HCT116 (cell line): ENCODE data around the gene HOXD13. TPM values are rescaled to one million over a fixed set of nuclear protein-coding genes. Genes with fewer than 3 reads are reported as not detected.

Source experiments
- ATAC-seq: fragments of 200-7000 bp; cut with Tn5 transposase; 2 replicates; pipeline ENCODE4 v1.9.1; 2020; ENCODE audit warnings: mild to moderate bottlenecking, moderate library complexity
- BruUV-seq: library from RNA; stranded (reverse); fragments of 400-500 nt; replicated peaks from 2 replicates; lab custom pipeline; 2021; lab: Mats Ljungman, UMichigan
- CTCF ChIA-PET: fragments of 300-600 bp; sonication (Branson Sonifier 250); formaldehyde crosslinking; loops from one replicate; lab custom pipeline; 2021; ENCODE audit warnings: antibody characterized with exemption; lab: Charles Lee
- POLR2A ChIA-PET: fragments of 300-600, 350-600 bp; sonication (Branson Sonifier 250); formaldehyde crosslinking; loops from one replicate; lab custom pipeline; 2021; ENCODE audit warnings: antibody characterized with exemption; lab: Charles Lee
- RAD21 ChIA-PET, 2 experiments: fragments of 300-600 bp; sonication (Branson Sonifier 250); formaldehyde crosslinking; loops; one replicate each; lab custom pipeline; 2023; ENCODE audit warnings: low total read pairs in 2 of 2; ENCODE audit not compliant: uncharacterized antibody in 2 of 2, unreplicated experiment in 2 of 2, low non-redundant PET in 1 of 2; lab: Charles Lee
- DNase-seq: peaks from one replicate; pipeline ENCODE4 v3.0.0-alpha.2; 2010; ENCODE audit warnings: low read depth, low spot score
- H2AFZ ChIP-seq: fragments of 200-600 bp; shearing (Covaris generic), sonication (generic); 2 replicates; pipeline ENCODE4 v1.6.1; 2017; ENCODE audit warnings: low read depth, mixed run types, mixed read lengths, antibody characterized with exemption, low read length; ENCODE audit not compliant: poor library complexity, severe bottlenecking
- H3K27ac ChIP-seq: 2 replicates; pipeline ENCODE4 v1.5.1; 2012; ENCODE audit warnings: low read depth, low read length
- H3K27me3 ChIP-seq: fragments of 200-600 bp; sonication (generic); 2 replicates; pipeline ENCODE4 v1.6.1; 2016; ENCODE audit warnings: mixed run types, low read length, mixed read lengths; ENCODE audit not compliant: insufficient read depth
- H3K36me3 ChIP-seq, 2 experiments: fragments of 200-500 bp in 1 of 2; fragments of 200-600 bp in 1 of 2; sonication (Bioruptor generic) in 1 of 2; sonication (generic) in 1 of 2; 2 replicates each; pipeline versions ENCODE4 v1.5.1 to v1.6.1; 2014 to 2016; ENCODE audit warnings: low read length in 2 of 2, inconsistent platforms in 1 of 2, mixed read lengths in 1 of 2, mixed run types in 1 of 2; ENCODE audit not compliant: insufficient read depth in 2 of 2, control insufficient read depth in 1 of 2
- H3K4me1 ChIP-seq, 2 experiments: fragments of 200-600 bp in 1 of 2; sonication (generic) in 1 of 2; 2 replicates each; pipeline versions ENCODE4 v1.5.1 to v1.6.1; 2012 to 2017; ENCODE audit warnings: low read length in 2 of 2, inconsistent platforms in 1 of 2, mild to moderate bottlenecking in 1 of 2, mixed read lengths in 1 of 2, mixed run types in 1 of 2, moderate library complexity in 1 of 2; ENCODE audit not compliant: insufficient read depth in 2 of 2, control insufficient read depth in 1 of 2
- H3K4me2 ChIP-seq: fragments of 200-600 bp; sonication (generic); 2 replicates; pipeline ENCODE4 v1.6.1; 2017; ENCODE audit warnings: mixed run types, low read length, mixed read lengths
- H3K4me3 ChIP-seq, 2 experiments: fragments of 200-600 bp in 1 of 2; sonication (generic) in 1 of 2; replicated peaks in 1 of 2; 2 replicates each; pipeline ENCODE4 v1.5.1; 2011 to 2016; ENCODE audit warnings: low read length in 2 of 2, control low read depth in 1 of 2, low read depth in 1 of 2, mild to moderate bottlenecking in 1 of 2, mixed read lengths in 1 of 2, mixed run types in 1 of 2
- H3K79me2 ChIP-seq: fragments of 200-600 bp; sonication (generic); 2 replicates; pipeline ENCODE4 v1.6.1; 2017; ENCODE audit warnings: mild to moderate bottlenecking, mixed run types, low read length, moderate library complexity, mixed read lengths; ENCODE audit not compliant: insufficient read depth
- H3K9ac ChIP-seq: fragments of 200-600 bp; sonication (generic); 2 replicates; pipeline ENCODE4 v1.6.1; 2016; ENCODE audit warnings: low read length, mixed read lengths
- H3K9me2 ChIP-seq: fragments of 200-600 bp; sonication (generic), shearing (Covaris generic); 2 replicates; pipeline ENCODE4 v1.6.1; 2017; ENCODE audit warnings: mixed run types, mild to moderate bottlenecking, moderate library complexity; ENCODE audit not compliant: insufficient read depth
- H3K9me3 ChIP-seq, 2 experiments: fragments of 200-500 bp in 1 of 2; fragments of 200-600 bp in 1 of 2; sonication (Bioruptor generic) in 1 of 2; sonication (generic) in 1 of 2; 2 replicates each; pipeline ENCODE4 v1.6.1; 2014 to 2017; ENCODE audit warnings: low read length in 2 of 2, mixed read lengths in 2 of 2, inconsistent platforms in 1 of 2, low read depth in 1 of 2, mild to moderate bottlenecking in 1 of 2, mixed run types in 1 of 2, moderate library complexity in 1 of 2; ENCODE audit not compliant: control insufficient read depth in 1 of 2, insufficient read depth in 1 of 2
- H4K20me1 ChIP-seq: fragments of 200-600 bp; sonication (generic), shearing (Covaris generic); 2 replicates; pipeline ENCODE4 v1.6.1; 2017; ENCODE audit warnings: mixed run types, mild to moderate bottlenecking, moderate library complexity; ENCODE audit not compliant: insufficient read depth
- CEBPB ChIP-seq: IDR thresholded peaks from 2 replicates; pipeline ENCODE4 v1.6.1; 2012; ENCODE audit warnings: low read depth
- ELF1 ChIP-seq: IDR thresholded peaks from 2 replicates; pipeline ENCODE4 v1.6.1; 2012; ENCODE audit warnings: low read depth, borderline replicate concordance
- EZH2 ChIP-seq: fragments of 200-600 bp; sonication (generic); IDR thresholded peaks from 2 replicates; pipeline ENCODE4 v1.6.1; 2017; ENCODE audit warnings: antibody characterized with exemption, mixed run types
- FOSL1 ChIP-seq: IDR thresholded peaks from 2 replicates; pipeline ENCODE4 v1.6.1; 2012; ENCODE audit warnings: low read depth
- RAD21 ChIP-seq: IDR thresholded peaks from 2 replicates; pipeline ENCODE4 v1.6.1; 2012; ENCODE audit warnings: low read depth, mild to moderate bottlenecking
- SIN3A ChIP-seq: IDR thresholded peaks from 2 replicates; pipeline ENCODE4 v1.6.1; 2012; ENCODE audit warnings: low read depth
- YY1 ChIP-seq: IDR thresholded peaks from 2 replicates; pipeline ENCODE4 v1.6.1; 2011; ENCODE audit warnings: low read length, low read depth, moderate library complexity, mild to moderate bottlenecking; ENCODE audit not compliant: insufficient replicate concordance; ENCODE audit errors: extremely low read depth
- ZFX ChIP-seq: fragments of 450-650 bp; IDR thresholded peaks from 2 replicates; pipeline ENCODE4 v1.6.1; 2017
- intact Hi-C: fragments of 100-400 bp; cut with micrococcal nuclease; formaldehyde crosslinking; loops from 2 replicates; pipeline ENCODE4 v1.10.0; 2022
- total RNA-seq: library from RNA; stranded (reverse); gene quantifications from one replicate; pipeline ENCODE4 v1.2.1, GENCODE V29; 2021; ENCODE audit not compliant: unreplicated experiment
- TF ChIP-seq, protein P1 (sequence below): IDR thresholded peaks from 2 replicates; pipeline ENCODE4 v1.6.1; 2012
- TF ChIP-seq, protein P2 (sequence below): IDR thresholded peaks from 2 replicates; pipeline ENCODE4 v1.6.1; 2012

The HOXD13 gene
- total RNA-seq, 1 experiment from 2014 or later = not detected

DNA sequence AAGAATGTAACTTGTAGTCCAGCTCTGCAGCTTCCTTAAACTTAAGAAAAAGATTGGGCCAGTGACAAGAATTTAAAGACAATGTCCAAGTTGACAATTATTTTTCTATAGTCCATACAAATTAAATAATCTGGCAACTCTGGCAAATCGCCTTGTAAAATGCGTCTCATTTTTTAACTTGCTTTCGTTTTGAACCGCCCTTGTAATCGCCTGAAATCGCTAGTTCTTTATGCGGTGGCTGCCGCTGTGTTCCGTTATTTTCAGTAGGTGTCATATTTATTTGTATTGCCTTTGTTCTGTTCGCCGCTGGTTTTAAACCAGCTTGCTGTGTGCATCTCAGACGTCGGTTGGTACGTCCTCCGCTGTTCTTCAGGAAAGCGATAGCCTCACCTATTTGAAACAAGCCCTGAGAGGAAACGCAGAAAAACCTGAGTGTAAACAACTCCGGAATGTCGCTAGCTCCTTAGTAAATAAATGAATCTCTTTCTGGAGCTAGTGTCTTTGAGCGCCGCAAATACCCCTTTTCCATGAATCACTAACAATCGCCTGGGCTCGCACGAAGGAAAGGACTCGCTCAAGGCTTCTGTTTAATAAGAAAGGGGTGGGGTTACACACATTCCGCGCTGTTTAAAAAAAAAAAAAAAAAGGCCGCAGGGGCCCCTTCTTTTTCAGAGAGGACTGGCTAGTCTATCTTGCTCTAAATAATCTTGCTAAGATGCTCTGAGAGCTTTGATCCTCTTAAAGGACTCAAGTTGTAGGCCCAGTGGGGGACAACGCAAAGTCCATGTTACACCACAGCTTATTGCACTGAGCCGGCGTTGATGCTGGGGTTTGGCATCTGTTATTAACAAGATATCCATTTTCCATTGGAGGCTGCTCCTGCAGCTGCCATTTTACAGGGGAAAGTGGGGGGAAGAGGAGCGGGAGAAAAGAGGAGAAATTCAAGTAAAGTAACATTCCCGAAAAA lies 40.0 kb downstream of the HOXD13 start (continued):
- TF ChIP-seq YY1 (no peak), ZFX (no peak), SIN3A (no peak), FOSL1 (no peak), CEBPB (no peak), ELF1 (no peak), EZH2 (no peak)
- TF ChIP-seq, protein P1, sequence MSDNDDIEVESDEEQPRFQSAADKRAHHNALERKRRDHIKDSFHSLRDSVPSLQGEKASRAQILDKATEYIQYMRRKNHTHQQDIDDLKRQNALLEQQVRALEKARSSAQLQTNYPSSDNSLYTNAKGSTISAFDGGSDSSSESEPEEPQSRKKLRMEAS = no peak
- TF ChIP-seq, protein P2, sequence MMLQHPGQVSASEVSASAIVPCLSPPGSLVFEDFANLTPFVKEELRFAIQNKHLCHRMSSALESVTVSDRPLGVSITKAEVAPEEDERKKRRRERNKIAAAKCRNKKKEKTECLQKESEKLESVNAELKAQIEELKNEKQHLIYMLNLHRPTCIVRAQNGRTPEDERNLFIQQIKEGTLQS = no peak

DNA sequence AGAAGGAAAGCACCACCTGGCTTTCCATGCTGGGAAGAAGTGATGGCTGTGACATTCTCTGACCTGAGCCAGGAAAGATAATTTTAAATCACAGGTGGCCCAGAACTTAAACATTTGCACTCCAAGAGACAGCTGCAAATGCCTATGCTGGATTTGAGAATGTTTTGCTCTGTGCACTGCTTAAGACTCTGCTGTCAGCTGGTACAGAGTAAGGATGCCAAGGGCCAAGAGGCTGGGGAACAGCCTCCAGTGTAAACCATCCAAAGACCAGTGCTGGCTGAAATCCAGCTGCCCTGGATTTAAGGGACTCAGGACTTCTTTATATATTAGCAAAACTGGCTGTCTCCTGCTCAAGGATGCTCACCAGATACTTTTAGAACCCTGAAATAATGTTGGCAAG lies 40.9 kb downstream of the HOXD13 start:
- Histone ChIP-seq H3K9me2 (no peaks in the 10 kb centered on the region), H2AFZ (no peak overlapping the region), H3K4me3 (no peak overlapping the region), H4K20me1 (no peaks in the 10 kb centered on the region), H3K9me3 (no peaks in the 10 kb centered on the region), H3K27me3 (no peaks in the 10 kb centered on the region), H3K36me3 (no peaks in the 10 kb centered on the region), H3K79me2 (no peaks in the 10 kb centered on the region), H3K4me1 (peaks cover 9 to 29% of the 10 kb centered on the region in 2 experiments; a peak in 3 of 4 replicates), H3K4me2 (no peak overlapping the region), H3K9ac (no peak overlapping the region), H3K27ac (no peak overlapping the region)
- BruUV-seq = no TSS peak
- no peak for TF ChIP-seq RAD21
- ATAC-seq (no peak), DNase-seq (no peak)
- ChIA-PET RAD21 (no interaction called here), POLR2A (no interaction called here), CTCF (interaction anchor here (1.1 to 1.9 kb wide), 5 partner anchors 322 to 521 kb away, joined by 3 to 7 read pairs (median 4); no protein-coding TSS in a partner anchor)
- intact Hi-C loops = no loop called here
